Panc1 (cell line): ENCODE measurements around the gene NSMF. TPM values are rescaled to one million over a fixed set of nuclear protein-coding genes. Genes with fewer than 3 reads are reported as not detected.

ENCODE experiments used
- ATAC-seq: fragments of 200-7000 bp; cut with Tn5 transposase; 2 replicates; pipeline ENCODE4 v1.9.1; 2020; ENCODE audit warnings: mild to moderate bottlenecking, moderate library complexity
- BruUV-seq: library from RNA; stranded (reverse); fragments of 400-500 nt; replicated peaks from 2 replicates; lab custom pipeline; 2021; lab: Mats Ljungman, UMichigan
- CTCF ChIA-PET: fragments of 300-600 bp; sonication (Branson Sonifier 250); formaldehyde crosslinking; loops from one replicate; lab custom pipeline; 2022; ENCODE audit warnings: antibody characterized with exemption; lab: Charles Lee
- POLR2A ChIA-PET: fragments of 300-600 bp; sonication (Branson Sonifier 250); formaldehyde crosslinking; loops from one replicate; lab custom pipeline; 2022; ENCODE audit warnings: antibody characterized with exemption; lab: Charles Lee
- DNase-seq: peaks from one replicate; pipeline ENCODE4 v3.0.0-alpha.2; 2010; ENCODE audit warnings: low read depth, low spot score
- H3K27ac ChIP-seq: 2 replicates; pipeline ENCODE4 v1.5.1; 2011; ENCODE audit warnings: mild to moderate bottlenecking, low read length, inconsistent platforms
- H3K27me3 ChIP-seq: fragments of 200-500 bp; sonication (Bioruptor generic); 2 replicates; pipeline ENCODE4 v1.6.0; 2014; ENCODE audit warnings: low read length, inconsistent platforms; ENCODE audit not compliant: control insufficient read depth, insufficient read depth
- H3K36me3 ChIP-seq: fragments of 200-500 bp; sonication (Bioruptor generic); 2 replicates; pipeline ENCODE4 v1.5.1; 2014; ENCODE audit warnings: inconsistent platforms, mild to moderate bottlenecking, low read length, moderate library complexity; ENCODE audit not compliant: control insufficient read depth, insufficient read depth
- H3K4me1 ChIP-seq: 2 replicates; pipeline ENCODE4 v1.5.1; 2011; ENCODE audit warnings: inconsistent platforms, mild to moderate bottlenecking, low read length, moderate library complexity; ENCODE audit not compliant: control insufficient read depth, insufficient read depth
- H3K4me3 ChIP-seq, 2 experiments: 2 replicates each; pipeline ENCODE4 v1.5.1; 2011 to 2012; ENCODE audit warnings: low read depth in 2 of 2, low read length in 2 of 2, mild to moderate bottlenecking in 2 of 2, inconsistent platforms in 1 of 2, moderate library complexity in 1 of 2
- H3K9me3 ChIP-seq: fragments of 200-500 bp; sonication (Bioruptor generic); 2 replicates; pipeline ENCODE4 v1.5.1; 2014; ENCODE audit warnings: low read depth, mild to moderate bottlenecking, inconsistent platforms, low read length, moderate library complexity; ENCODE audit not compliant: control insufficient read depth, insufficient read depth
- POLR2AphosphoS5 ChIP-seq: IDR thresholded peaks from 2 replicates; pipeline ENCODE4 v1.6.1; 2012; ENCODE audit warnings: mild to moderate bottlenecking, low read depth, low read length, moderate library complexity
- SIN3A ChIP-seq: IDR thresholded peaks from 2 replicates; pipeline ENCODE4 v1.6.1; 2012; ENCODE audit warnings: low read depth, mild to moderate bottlenecking, low read length, moderate library complexity, borderline replicate concordance; ENCODE audit not compliant: insufficient read depth
- TCF7L2 ChIP-seq: IDR thresholded peaks from 2 replicates; pipeline ENCODE4 v1.6.1; 2011; ENCODE audit warnings: mild to moderate bottlenecking, low read depth, low read length, inconsistent platforms
- in situ Hi-C: cut with HindIII; loops from 2 replicates; pipeline ENCODE4 v1.10.0; 2016; ENCODE audit warnings: low sequenced_read_pairs, low pct_unique_long_range_greater_than_20kb
- intact Hi-C: fragments of 100-400 bp; cut with micrococcal nuclease; formaldehyde crosslinking; loops from one replicate; pipeline ENCODE4 v1.10.0; 2022; ENCODE audit not compliant: unreplicated experiment
- total RNA-seq: library from RNA; stranded (reverse); gene quantifications from one replicate; pipeline ENCODE4 v1.2.1, GENCODE V29; 2021; ENCODE audit not compliant: unreplicated experiment
- TF ChIP-seq, protein P1 (sequence below), 2 experiments: IDR thresholded peaks; 2 replicates each; pipeline ENCODE4 v1.6.1; 2011 to 2012; ENCODE audit warnings: low read depth in 2 of 2, control low read depth in 1 of 2, low read length in 1 of 2, mild to moderate bottlenecking in 1 of 2, moderate library complexity in 1 of 2; ENCODE audit not compliant: insufficient read depth in 1 of 2
- TF ChIP-seq, protein P2 (sequence below): fragments of 450-650 bp; IDR thresholded peaks from 2 replicates; pipeline ENCODE4 v1.5.1; 2017; ENCODE audit warnings: mild to moderate bottlenecking

NSMF gene
- total RNA-seq, 1 experiment from 2014 or later = 40.0 TPM

DNA sequence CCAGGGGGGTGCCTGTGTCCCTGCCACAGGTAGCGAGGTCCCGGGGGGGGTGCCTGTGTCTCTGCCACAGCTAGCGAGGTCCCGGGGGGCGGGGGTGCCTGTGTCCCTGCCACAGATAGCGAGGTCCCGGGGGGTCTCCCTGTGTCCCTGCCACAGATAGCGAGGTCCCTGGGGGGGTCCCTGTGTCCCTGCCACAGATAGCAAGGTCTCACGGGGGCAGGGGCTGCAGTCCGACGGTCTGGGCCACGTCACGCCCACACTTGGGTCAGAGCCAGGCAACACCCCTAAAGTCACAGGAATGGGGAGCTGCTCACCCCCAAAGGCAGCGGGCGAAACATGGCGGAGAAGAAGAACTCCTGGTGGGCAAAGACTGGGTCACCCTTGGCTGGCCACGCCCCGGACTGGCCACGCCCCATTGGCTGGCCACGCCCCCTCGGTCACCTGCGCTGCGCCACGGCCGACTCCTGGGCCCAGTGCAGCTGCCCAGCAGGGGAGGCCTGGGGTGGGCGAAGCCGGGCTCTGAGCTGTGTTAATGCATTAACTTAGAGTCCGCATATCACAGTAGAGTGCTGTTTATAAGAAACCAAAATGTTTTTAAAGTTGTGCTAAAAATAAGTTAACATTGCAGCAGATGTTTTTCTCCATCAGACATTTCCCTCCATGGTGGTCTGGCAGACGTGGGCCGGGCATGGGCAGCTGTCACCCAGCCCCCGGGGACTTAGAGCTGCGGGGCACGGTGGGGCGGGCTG is 29.0 kb downstream of the NSMF start:
- DNase-seq (no peak), ATAC-seq (peak; percentile 62)
- BruUV-seq = no TSS peak
- Histone ChIP-seq H3K27me3 (no peaks in the 10 kb centered on the region), H3K4me1 (peaks cover 5% of the 10 kb centered on the region), H3K36me3 (no peaks in the 10 kb centered on the region), H3K4me3 (peak overlapping the region; percentile 19 to 46), H3K9me3 (no peaks in the 10 kb centered on the region), H3K27ac (no peak overlapping the region)
- POLR2A ChIA-PET = no interaction called here
- in situ Hi-C loops (no loop called here), intact Hi-C loops (loop anchor here (10.0 kb wide), 1 partner anchor 135 kb away; no protein-coding TSS in a partner anchor)
- TF ChIP-seq, protein P1, sequence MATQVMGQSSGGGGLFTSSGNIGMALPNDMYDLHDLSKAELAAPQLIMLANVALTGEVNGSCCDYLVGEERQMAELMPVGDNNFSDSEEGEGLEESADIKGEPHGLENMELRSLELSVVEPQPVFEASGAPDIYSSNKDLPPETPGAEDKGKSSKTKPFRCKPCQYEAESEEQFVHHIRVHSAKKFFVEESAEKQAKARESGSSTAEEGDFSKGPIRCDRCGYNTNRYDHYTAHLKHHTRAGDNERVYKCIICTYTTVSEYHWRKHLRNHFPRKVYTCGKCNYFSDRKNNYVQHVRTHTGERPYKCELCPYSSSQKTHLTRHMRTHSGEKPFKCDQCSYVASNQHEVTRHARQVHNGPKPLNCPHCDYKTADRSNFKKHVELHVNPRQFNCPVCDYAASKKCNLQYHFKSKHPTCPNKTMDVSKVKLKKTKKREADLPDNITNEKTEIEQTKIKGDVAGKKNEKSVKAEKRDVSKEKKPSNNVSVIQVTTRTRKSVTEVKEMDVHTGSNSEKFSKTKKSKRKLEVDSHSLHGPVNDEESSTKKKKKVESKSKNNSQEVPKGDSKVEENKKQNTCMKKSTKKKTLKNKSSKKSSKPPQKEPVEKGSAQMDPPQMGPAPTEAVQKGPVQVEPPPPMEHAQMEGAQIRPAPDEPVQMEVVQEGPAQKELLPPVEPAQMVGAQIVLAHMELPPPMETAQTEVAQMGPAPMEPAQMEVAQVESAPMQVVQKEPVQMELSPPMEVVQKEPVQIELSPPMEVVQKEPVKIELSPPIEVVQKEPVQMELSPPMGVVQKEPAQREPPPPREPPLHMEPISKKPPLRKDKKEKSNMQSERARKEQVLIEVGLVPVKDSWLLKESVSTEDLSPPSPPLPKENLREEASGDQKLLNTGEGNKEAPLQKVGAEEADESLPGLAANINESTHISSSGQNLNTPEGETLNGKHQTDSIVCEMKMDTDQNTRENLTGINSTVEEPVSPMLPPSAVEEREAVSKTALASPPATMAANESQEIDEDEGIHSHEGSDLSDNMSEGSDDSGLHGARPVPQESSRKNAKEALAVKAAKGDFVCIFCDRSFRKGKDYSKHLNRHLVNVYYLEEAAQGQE (IDR thresholded peaks at IDR 0.05; ENCODE audit: insufficient read depth in 1 of 2, low read depth in 2 of 2, low read length in 1 of 2) = no peak
- TF ChIP-seq SIN3A (no peak), TCF7L2 (no peak), POLR2AphosphoS5 (no peak)
- TF ChIP-seq, protein P2, sequence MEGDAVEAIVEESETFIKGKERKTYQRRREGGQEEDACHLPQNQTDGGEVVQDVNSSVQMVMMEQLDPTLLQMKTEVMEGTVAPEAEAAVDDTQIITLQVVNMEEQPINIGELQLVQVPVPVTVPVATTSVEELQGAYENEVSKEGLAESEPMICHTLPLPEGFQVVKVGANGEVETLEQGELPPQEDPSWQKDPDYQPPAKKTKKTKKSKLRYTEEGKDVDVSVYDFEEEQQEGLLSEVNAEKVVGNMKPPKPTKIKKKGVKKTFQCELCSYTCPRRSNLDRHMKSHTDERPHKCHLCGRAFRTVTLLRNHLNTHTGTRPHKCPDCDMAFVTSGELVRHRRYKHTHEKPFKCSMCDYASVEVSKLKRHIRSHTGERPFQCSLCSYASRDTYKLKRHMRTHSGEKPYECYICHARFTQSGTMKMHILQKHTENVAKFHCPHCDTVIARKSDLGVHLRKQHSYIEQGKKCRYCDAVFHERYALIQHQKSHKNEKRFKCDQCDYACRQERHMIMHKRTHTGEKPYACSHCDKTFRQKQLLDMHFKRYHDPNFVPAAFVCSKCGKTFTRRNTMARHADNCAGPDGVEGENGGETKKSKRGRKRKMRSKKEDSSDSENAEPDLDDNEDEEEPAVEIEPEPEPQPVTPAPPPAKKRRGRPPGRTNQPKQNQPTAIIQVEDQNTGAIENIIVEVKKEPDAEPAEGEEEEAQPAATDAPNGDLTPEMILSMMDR = no peak
- CTCF ChIA-PET = no interaction called here

DNA sequence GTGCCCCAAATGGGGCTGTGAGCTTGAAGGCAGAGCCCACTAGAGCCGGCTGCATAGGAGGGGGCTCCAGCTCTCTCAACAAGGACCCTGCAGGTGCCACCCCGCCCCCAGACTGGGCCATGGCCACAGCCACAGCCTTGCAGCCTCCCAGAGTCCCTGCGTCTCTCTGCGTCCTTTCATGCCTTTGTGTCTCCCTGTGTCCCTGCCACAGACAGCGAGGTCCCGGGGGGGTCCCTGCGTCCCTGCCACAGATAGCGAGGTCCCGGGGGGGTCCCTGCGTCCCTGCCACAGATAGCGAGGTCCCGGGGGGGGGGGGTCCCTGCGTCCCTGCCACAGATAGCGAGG is 29.6 kb downstream of the NSMF start:
- TF ChIP-seq SIN3A = no peak
- TF ChIP-seq, protein P2 = no peak
- TF ChIP-seq TCF7L2 = no peak
- no peak for TF ChIP-seq POLR2AphosphoS5
- TF ChIP-seq, protein P1 (IDR thresholded peaks at IDR 0.05; ENCODE audit: insufficient read depth in 1 of 2, low read depth in 2 of 2, low read length in 1 of 2) = no peak
- Histone ChIP-seq H3K27ac (no peak overlapping the region), H3K9me3 (no peaks in the 10 kb centered on the region), H3K27me3 (no peaks in the 10 kb centered on the region), H3K36me3 (no peaks in the 10 kb centered on the region), H3K4me1 (peaks cover 7% of the 10 kb centered on the region), H3K4me3 (peak overlapping the region in 1 of 2 experiments; percentile 46; a peak in 2 of 4 replicates)
- BruUV-seq = no TSS peak
- intact Hi-C loops (loop anchor here (10.0 kb wide), 1 partner anchor 135 kb away; no protein-coding TSS in a partner anchor), in situ Hi-C loops (no loop called here)
- POLR2A ChIA-PET = no interaction called here
- CTCF ChIA-PET = no interaction called here
- no peak for DNase-seq
- ATAC-seq = 0 out of 2 replicates have a peak, but pooled peaks have one; percentile 14
